ENCODE data around the gene ZNF581. TPM values are rescaled to one million over a fixed set of nuclear protein-coding genes. Genes with fewer than 3 reads are reported as not detected.
A peak's percentile ranks its signal among the peaks of the same experiment; 100 is the strongest.

Gene ZNF581
- total and polyA plus RNA-seq, 9 donors, result 15.1 to 37.6 (median 27.0) TPM

GRCh38 chr19:55685776-55686175 lies 42.3 kb downstream of the ZNF581 start:
- Histone ChIP-seq H3K27ac (ENCODE audit: low read length) (no peak overlapping the region), H3K4me1 (ENCODE audit: control insufficient read depth, insufficient read depth, low read length) (peaks cover 22% of the 10 kb centered on the region), H3K27me3 (ENCODE audit: control insufficient read depth, insufficient read depth, low read length) (no peaks in the 10 kb centered on the region), H3K9me3 (replicated peaks; ENCODE audit: control insufficient read depth, low read depth, low read length) (no peaks in the 10 kb centered on the region), H3K4me3 (ENCODE audit: low read length) (no peak overlapping the region), H3K36me3 (ENCODE audit: control insufficient read depth, insufficient read depth, low read length) (peaks cover 63% of the 10 kb centered on the region)
- 96% methylated on average over 5 of the region's 6 CpGs for WGBS (ENCODE audit: insufficient coverage)
- no peak for DNase-seq

GRCh38 chr19:55686311-55687050 lies 43.0 kb downstream of the ZNF581 start:
- Histone ChIP-seq H3K4me3 (ENCODE audit: low read length) (no peak overlapping the region), H3K9me3 (replicated peaks; ENCODE audit: control insufficient read depth, low read depth, low read length) (no peaks in the 10 kb centered on the region), H3K27me3 (ENCODE audit: control insufficient read depth, insufficient read depth, low read length) (no peaks in the 10 kb centered on the region), H3K4me1 (ENCODE audit: control insufficient read depth, insufficient read depth, low read length) (peaks cover 22% of the 10 kb centered on the region), H3K36me3 (ENCODE audit: control insufficient read depth, insufficient read depth, low read length) (peaks cover 59% of the 10 kb centered on the region), H3K27ac (ENCODE audit: low read length) (no peak overlapping the region)
- no peak for DNase-seq
- 80% methylated on average over 25 of the region's 29 CpGs for whole genome bisulfite sequencing (ENCODE audit: insufficient coverage)

- 79% methylated on average over 22 of the region's 22 CpGs for WGBS (ENCODE audit: insufficient coverage)
- no peak overlapping the region for H3K27ac ChIP-seq (ENCODE audit: low read length)
- H3K4me3 ChIP-seq (ENCODE audit: low read length), result no peak overlapping the region
- H3K9me3 ChIP-seq (replicated peaks; ENCODE audit: control insufficient read depth, low read depth, low read length), result no peaks in the 10 kb centered on the region
- H3K4me1 ChIP-seq (ENCODE audit: control insufficient read depth, insufficient read depth, low read length), result peaks cover 22% of the 10 kb centered on the region
- peaks cover 62% of the 10 kb centered on the region for H3K36me3 ChIP-seq (ENCODE audit: control insufficient read depth, insufficient read depth, low read length)
- H3K27me3 ChIP-seq (ENCODE audit: control insufficient read depth, insufficient read depth, low read length), result no peaks in the 10 kb centered on the region
- DNase-seq, result no peak
Observed at GRCh38 chr19:55687281-55688201, 44.1 kb downstream of the ZNF581 start.

- H3K36me3 ChIP-seq (ENCODE audit: control insufficient read depth, insufficient read depth, low read length), result peaks cover 68% of the 10 kb centered on the region
- no peak overlapping the region for H3K4me3 ChIP-seq (ENCODE audit: low read length)
- no peaks in the 10 kb centered on the region for H3K9me3 ChIP-seq (replicated peaks; ENCODE audit: control insufficient read depth, low read depth, low read length)
- H3K27ac ChIP-seq (ENCODE audit: low read length), result peak overlapping the region; percentile 76
- no peaks in the 10 kb centered on the region for H3K27me3 ChIP-seq (ENCODE audit: control insufficient read depth, insufficient read depth, low read length)
- H3K4me1 ChIP-seq (ENCODE audit: control insufficient read depth, insufficient read depth, low read length), result peaks cover 22% of the 10 kb centered on the region
- DNase-seq, result peak; percentile 84
- WGBS (ENCODE audit: insufficient coverage), result 43% methylated on average over 18 of the region's 27 CpGs
Observed at GRCh38 chr19:55688422-55689218, 45.2 kb downstream of the ZNF581 start.

- no peaks in the 10 kb centered on the region for H3K27me3 ChIP-seq (ENCODE audit: control insufficient read depth, insufficient read depth, low read length)
- DNase-seq, result no peak
- H3K4me1 ChIP-seq (ENCODE audit: control insufficient read depth, insufficient read depth, low read length), result peaks cover 22% of the 10 kb centered on the region
- peaks cover 71% of the 10 kb centered on the region for H3K36me3 ChIP-seq (ENCODE audit: control insufficient read depth, insufficient read depth, low read length)
- H3K27ac ChIP-seq (ENCODE audit: low read length), result peak overlapping the region; percentile 76
- H3K4me3 ChIP-seq (ENCODE audit: low read length), result no peak overlapping the region
- WGBS (ENCODE audit: insufficient coverage), result 90% methylated on average over 26 of the region's 35 CpGs
- no peaks in the 10 kb centered on the region for H3K9me3 ChIP-seq (replicated peaks; ENCODE audit: control insufficient read depth, low read depth, low read length)
Observed at GRCh38 chr19:55689411-55690108, 46.1 kb downstream of the ZNF581 start.

GRCh38 chr19:55690109-55690768 lies 46.8 kb downstream of the ZNF581 start:
- no peak for DNase-seq
- Histone ChIP-seq H3K4me1 (ENCODE audit: control insufficient read depth, insufficient read depth, low read length) (peaks cover 22% of the 10 kb centered on the region), H3K9me3 (replicated peaks; ENCODE audit: control insufficient read depth, low read depth, low read length) (no peaks in the 10 kb centered on the region), H3K4me3 (ENCODE audit: low read length) (no peak overlapping the region), H3K36me3 (ENCODE audit: control insufficient read depth, insufficient read depth, low read length) (peaks cover 73% of the 10 kb centered on the region), H3K27ac (ENCODE audit: low read length) (no peak overlapping the region), H3K27me3 (ENCODE audit: control insufficient read depth, insufficient read depth, low read length) (no peaks in the 10 kb centered on the region)
- WGBS (ENCODE audit: insufficient coverage), result 91% methylated on average over 24 of the region's 25 CpGs

GRCh38 chr19:55690769-55691545 lies 47.5 kb downstream of the ZNF581 start:
- Histone ChIP-seq H3K9me3 (replicated peaks; ENCODE audit: control insufficient read depth, low read depth, low read length) (no peaks in the 10 kb centered on the region), H3K4me1 (ENCODE audit: control insufficient read depth, insufficient read depth, low read length) (peaks cover 22% of the 10 kb centered on the region), H3K27ac (ENCODE audit: low read length) (no peak overlapping the region), H3K27me3 (ENCODE audit: control insufficient read depth, insufficient read depth, low read length) (no peaks in the 10 kb centered on the region), H3K36me3 (ENCODE audit: control insufficient read depth, insufficient read depth, low read length) (peaks cover 73% of the 10 kb centered on the region), H3K4me3 (ENCODE audit: low read length) (no peak overlapping the region)
- DNase-seq, result no peak
- 93% methylated on average over 21 of the region's 31 CpGs for WGBS (ENCODE audit: insufficient coverage)

- Histone ChIP-seq H3K27ac (ENCODE audit: low read length) (no peak overlapping the region), H3K9me3 (replicated peaks; ENCODE audit: control insufficient read depth, low read depth, low read length) (no peaks in the 10 kb centered on the region), H3K4me1 (ENCODE audit: control insufficient read depth, insufficient read depth, low read length) (peaks cover 22% of the 10 kb centered on the region), H3K4me3 (ENCODE audit: low read length) (no peak overlapping the region), H3K36me3 (ENCODE audit: control insufficient read depth, insufficient read depth, low read length) (peaks cover 77% of the 10 kb centered on the region), H3K27me3 (ENCODE audit: control insufficient read depth, insufficient read depth, low read length) (no peaks in the 10 kb centered on the region)
- 82% methylated on average over 28 of the region's 31 CpGs for WGBS (ENCODE audit: insufficient coverage)
- no peak for DNase-seq
Observed at GRCh38 chr19:55691561-55692481, 48.4 kb downstream of the ZNF581 start.
